Hematopoietic multipotent progenitor cell (in vitro differentiated cells): ENCODE data around the gene MCEE. TPM values are rescaled to one million over a fixed set of nuclear protein-coding genes. Genes with fewer than 3 reads are reported as not detected.
"Not testable (repeated sequence)": the region's sequence is repeated elsewhere in the genome, so short reads cannot be mapped to it uniquely, and the experiment has no call there.

Source experiments
- DNase-seq, 3 donors: peaks; one replicate each; pipeline ENCODE4 v3.0.0-alpha.2; 2011 to 2015; ENCODE audit warnings: low read depth in 2 of 3, low spot score in 2 of 3
- total RNA-seq: library from RNA; depleted of rRNA; stranded (reverse); fragments of >200 nt; gene quantifications from one replicate; pipeline ENCODE4 v1.2.3, GENCODE V29; 2012

Gene MCEE
- total RNA-seq, 1 donor, result 8.6 TPM

DNA sequence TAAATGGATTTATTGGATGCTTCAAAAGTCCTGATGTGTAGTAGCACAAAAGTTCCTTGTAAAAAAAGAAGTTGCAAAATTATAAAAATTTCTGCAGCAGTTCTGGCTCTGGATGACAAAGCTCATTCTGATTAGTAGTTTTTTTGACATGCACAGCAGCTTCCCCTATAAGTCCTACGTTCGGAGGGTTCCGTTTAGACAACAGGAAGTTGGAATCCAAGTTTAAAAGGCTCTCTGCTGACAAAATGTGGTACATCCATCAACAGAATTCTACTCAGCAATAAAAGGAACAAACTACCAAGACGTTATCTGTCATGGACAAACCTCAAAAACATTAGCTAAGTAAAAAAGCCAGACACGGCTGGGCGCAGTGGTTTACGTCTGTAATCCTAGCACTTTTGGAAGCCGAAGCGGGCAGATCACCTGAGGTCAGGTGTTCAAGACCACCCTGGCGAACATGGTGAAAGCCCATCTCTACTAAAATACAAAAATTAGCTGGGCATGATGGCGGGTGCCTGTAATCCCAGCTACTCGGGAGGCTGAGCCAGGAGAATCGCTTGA lies 46.2 kb downstream of the MCEE start:
- peak in 1 of 3 donors; percentile 66 for DNase-seq

DNA sequence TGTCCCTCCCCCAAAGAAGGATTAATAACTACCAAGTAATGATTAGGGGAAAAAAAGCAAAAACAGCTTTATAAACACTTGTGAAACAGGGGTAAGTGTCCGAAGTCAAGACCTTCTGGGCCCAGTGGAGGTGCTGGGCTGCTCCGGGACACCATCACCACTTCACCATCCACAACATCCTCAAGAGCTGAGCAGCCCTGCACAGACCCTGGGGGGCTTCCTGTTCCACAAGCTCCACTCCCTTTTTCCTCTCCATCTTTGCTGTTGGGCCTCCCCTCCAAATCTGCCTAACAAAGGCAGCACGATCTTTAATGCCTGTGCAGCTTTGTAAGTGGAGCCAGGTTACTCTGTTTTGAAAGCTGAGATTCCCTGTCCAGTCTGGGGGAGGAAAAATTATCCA lies 46.7 kb downstream of the MCEE start:
- DNase-seq, result not testable (repeated sequence)

DNA sequence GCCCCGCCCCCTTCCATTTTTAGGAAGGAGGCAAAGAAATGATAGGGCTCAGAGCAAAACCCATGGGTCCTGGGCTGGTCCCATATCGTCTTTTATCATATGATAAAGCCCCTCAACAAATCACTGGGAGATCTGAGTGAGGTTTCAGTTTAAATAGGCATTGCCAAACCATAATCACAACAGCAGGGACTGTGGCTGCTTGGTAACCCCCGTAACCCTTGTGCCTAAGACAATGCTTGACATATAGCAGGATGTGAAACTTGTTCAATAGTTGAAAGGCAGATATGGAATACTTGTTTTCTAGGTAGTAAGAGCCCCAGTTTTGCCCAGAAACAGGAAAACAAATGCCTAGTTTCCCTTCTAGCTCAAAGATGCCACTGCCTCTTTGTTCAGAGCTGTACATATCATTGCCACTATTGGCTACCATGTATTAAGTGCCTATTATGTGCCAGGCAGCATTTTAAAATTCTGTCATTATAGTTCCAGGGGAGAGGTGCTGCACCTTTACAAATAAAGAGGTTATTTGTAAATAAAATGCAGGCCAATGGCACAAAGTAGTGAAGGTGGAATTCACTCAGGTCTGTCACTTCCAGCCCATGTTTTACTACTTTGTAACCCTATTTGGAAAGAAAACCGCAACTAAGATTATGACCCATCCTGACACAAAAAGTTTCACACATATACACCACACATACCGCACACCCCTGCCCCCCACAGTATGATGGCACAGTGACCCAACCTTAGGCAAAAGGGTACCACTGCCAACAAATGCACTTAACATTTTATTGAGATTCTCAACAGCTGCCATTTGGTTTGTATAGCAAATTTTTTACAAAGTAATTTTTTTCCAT lies 47.4 kb downstream of the MCEE start:
- no peak for DNase-seq

DNA sequence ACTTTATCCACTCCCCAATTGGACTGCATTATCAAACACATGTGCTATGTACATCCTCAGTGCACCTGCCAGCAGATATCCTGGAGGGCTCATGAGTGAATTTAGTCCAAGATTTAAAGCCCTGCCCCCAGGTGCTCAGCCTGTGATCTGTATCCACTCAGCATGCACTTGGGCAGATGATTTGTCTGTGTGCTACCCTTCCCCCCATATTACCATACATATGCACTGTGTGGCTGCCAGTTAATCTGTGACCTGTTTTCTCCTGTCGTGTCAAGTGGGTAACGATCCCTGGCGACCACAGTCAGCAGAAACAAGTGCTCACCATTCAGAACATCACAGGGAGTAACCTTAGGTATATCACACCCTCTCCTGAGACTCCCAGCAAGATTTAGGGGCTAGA lies 51.4 kb downstream of the MCEE start:
- DNase-seq, result no peak

DNA sequence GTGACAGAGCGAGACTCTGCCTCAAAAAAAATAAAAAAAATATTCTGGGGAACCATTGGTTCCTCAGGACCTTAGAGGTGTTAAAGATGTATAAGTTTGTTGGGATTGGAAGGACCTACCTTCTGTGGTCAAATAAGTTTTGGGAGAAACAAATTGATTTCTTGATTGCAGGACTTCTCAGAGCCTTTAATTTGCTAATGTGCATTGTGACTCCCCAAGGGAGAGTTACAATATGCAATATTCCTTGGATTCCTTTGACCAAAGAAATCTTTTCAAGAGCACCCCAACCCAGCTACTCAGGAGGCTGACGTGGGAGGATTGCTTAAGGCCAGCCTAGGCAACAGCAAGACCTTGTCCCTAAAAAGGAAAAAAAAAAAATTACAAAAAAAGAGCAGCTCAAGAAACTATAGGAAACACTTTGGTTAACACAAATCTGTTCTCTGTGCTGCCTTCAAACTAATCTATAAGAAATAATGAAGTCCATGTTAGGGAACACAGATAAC lies 55.1 kb downstream of the MCEE start:
- DNase-seq, result no peak

DNA sequence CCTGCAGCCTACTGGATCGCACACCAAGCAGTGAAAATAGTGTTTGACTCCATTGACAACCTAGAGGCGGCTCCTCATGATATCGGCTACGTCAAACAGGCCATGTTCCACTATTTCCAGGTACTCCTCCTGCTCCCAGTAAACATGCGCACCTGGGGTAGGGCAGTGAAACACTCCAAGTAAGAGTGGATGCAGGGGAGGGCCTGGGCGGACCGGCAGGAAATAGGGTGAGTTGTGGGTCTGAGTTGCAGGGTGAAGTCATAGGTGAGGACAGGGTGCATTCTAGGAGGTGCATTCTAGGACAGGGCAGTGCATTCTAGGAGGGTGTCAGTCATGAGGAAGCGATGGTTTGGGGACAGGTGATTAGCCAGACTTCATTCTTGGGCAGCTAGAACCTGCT lies 56.6 kb downstream of the MCEE start:
- no peak for DNase-seq

DNA sequence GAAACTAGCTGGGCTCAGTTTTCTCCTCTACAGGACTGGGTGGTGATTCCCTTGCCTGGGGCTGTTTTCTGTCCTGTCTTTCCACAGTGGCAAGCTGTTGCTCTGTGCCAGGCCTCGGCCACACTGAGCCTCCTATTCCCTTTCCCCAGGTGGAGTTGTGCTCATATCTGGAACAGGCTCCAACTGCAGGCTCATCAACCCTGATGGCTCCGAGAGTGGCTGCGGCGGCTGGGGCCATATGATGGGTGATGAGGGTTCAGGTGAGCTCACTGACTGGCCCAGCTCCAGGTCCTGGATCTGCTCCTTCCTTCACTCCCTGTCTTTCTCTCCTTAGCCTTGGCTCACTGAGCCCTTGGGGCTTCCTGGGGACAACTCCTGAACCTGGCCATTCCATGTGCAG lies 57.5 kb downstream of the MCEE start:
- DNase-seq, result no peak

DNA sequence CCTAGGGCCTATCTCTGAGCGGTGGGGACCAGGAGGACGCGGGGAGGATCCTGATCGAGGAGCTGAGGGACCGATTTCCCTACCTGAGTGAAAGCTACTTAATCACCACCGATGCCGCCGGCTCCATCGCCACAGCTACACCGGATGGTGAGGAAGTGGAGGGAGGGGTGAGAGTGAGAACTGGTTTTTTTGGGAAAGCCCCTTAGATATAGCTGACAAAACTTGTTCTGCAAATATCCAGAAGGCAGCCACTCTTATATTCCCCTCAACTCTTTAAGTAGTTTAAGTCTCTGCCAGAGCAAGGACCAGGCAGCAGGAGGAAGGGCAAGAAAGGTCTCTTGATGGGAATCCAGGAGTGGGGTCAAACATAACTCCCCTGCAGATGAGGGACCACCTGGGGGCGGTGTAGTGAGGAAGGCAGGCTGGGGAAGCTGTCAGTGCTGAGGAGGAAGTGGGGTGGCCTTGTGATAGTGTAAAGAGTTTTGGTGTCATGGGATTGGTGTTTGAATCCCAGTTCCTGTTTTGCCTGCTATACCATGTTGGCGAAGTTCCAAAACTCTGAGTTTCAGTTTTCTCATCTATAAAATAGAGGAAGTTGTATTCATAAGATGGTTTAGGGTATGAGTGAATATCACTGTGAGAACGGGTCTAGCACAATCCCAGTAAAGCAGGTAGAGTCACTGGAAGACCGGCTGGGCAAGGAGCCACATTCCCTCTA lies 58.2 kb downstream of the MCEE start:
- DNase-seq, result peak in 2 of 3 donors; percentile 89 to 98

DNA sequence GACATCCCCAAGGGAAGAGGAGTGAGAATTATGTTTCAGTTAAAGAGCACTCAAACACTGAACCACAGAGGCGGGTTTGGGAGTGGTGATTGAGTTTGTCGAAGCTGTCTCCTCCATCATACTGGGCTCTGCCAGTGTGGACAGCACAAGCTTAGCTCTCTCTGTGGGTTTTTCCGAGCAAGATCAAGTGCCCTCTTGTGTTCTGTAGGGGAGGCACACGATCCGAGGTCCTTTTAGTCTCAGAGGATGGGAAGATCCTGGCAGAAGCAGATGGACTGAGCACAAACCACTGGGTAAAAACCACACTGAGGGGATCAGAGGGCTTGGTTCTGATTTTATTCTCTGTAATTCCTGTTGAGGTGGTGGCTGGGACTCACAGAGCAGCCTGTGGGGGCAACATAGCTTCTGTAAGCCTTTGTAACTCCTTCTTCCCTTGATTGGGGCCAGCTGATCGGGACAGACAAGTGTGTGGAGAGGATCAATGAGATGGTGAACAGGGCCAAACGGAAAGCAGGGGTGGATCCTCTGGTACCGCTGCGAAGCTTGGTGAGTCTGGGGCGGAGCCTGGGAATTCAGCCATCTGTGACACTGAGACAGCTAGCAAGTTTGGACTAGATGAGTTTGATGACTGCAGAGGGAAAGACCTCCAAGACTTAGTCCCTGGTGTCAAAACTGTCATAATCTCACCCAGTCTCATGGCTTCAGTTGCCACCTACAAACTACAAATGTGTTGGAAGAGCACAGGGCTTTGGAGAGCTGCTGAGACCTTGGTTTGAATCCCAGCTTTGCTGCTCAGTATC lies 59.5 kb downstream of the MCEE start:
- peak in 1 of 3 donors; percentile 17 for DNase-seq

DNA sequence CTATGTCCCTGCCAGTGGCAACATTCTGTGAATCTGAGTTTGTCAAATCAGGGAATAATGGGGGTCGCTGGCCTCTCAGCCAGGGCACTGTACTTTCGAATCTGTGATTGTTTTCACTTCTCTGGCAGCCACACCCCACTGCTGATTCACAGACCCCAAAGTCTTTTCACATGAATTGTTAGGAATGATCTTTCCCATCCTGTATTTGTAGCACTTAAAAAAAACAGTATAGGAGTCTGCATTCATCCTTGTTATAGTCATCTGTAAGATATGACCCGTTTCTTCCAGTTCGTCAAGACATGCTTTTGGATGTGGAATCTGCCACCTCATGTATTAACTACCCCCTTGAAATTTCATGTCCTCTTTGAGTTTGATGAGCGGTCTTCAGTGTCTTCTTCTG lies 60.7 kb downstream of the MCEE start:
- DNase-seq, result no peak

DNA sequence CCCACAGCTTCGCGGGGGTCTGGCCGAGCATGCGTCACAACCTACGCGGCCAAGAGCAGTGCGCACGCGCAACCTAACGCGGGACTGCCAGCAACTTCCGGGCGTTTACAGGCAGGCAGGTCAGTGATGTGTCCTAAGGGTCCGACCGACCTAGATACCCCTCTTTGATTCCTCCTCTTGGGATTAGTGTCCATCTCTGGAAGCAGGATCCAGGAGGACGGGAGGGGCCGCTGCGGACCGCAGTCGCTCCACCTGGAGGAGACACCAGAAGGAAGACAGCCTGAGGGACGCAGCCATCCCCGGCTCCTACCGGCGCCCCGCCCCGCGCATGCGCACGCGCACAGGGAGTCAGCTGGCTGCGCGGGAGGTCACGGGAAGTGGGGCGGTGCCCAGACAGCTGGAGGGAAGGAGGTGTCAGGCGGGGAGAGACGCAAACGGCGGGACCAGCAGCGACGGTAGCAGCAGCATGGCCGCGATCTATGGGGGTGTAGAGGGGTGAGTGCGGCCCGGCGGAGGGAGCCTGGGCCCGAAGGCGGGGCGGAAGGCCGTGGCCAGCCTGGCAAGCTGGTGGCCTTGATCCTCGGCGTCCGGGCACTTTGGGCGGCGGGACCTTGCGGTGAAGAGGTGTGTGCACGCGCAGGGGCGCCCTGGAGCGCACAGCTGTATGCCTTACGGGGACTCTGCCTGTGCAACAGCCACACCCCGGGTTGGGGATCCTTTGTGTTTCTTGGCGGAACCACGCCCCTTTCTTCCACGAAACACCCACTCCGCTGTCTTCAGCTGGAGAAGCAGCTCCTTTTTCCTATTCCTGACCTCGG lies 61.6 kb downstream of the MCEE start, which contains the start of gene NAGK:
TSS of gene NAGK (plus strand) at position 431 of the 818 bp plus-strand sequence. CDS start at position 467, 36 bp downstream.
- peak; percentile 98 to 99 (median 98) for DNase-seq

DNA sequence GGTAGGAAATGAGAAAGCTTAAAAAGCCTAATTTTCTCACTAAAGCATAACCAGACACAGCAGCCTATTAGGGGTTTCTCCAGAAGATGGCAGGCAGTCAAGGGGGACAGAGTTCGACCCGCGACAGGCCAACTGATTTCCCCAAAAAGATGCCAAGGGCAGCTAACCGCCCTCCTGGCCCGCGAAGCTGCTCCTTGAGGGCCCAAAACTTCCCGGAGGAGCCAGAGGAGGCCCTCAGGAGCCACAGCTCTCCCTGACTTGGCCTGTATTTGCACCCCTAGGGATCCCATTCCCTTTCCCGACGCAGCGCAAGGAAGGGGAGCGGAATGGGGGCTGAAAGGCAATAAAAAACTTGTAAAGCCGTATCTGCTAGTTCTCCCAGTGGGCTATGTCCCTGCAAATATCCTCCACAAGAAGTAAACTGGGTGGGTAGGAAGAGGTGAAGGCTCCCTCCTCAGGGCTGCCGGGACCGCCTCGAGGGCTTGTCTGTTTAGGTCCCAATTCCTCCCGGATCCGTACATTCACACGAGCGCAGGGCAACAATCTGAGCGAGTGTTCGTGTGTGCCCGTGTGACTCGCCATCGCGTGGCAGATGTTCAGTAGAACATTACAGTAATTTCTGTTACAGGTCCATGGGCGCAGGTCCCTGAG lies 62.3 kb downstream of the MCEE start:
- DNase-seq, result peak in 1 of 3 donors; percentile 47

DNA sequence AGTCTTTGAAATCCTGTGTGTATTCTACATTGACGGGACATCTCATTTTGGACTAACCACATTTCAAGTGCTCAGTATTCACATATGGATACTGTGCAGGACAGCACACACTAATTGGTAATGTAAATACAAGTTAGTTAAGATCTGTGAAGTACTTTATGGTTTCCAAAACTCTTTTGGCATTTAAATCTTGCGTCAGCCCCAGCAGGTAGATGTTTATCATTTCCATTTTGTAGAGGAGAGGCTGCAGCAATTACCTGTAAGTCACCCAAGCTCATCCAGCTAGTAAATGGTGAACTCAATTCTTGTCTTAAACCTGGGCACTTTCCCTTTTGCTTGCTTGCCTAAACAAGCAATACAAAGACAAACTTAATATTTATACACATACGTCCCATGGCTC lies 63.2 kb downstream of the MCEE start:
- no peak for DNase-seq

DNA sequence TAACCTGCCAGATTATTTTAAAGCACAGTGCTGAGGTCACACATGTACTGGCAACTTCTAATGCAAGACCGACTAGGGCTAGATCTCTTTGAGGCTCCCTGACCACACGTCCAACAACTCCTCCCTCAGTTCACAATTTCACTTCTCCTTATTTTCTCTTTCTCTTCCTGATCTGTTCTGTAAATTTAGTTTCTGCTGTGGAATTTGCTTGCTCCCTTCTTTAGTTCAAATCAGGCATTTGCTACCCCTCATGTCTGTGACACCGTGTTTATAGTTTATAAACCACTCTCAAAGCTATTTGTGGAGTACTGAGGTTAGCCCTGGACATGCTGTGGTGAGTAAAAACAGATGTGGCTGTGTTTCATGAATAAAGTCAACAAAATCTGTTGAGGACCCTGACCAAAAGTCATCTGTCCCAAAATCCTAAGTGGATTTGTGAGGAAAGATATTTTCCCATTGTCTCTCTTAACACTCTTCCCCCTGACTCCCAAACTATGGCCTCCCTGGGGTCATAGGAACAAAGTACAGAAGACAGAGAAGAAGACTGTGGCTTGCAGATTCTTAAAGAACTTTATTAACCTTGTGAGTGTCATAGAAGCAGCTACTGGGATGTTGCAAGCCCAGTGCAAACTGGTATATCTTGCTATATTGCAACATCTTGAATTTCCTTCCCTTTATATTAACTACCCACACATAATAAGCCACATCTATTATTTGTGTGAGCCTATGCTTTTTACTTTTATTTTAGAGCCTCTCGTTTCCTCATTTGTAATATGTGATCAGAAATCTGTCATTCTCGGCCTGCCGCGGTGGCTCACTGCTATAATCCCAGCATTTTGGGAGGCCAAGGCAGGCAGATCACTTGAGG lies 65.0 kb downstream of the MCEE start:
- DNase-seq, result peak in 1 of 3 donors; percentile 50

DNA sequence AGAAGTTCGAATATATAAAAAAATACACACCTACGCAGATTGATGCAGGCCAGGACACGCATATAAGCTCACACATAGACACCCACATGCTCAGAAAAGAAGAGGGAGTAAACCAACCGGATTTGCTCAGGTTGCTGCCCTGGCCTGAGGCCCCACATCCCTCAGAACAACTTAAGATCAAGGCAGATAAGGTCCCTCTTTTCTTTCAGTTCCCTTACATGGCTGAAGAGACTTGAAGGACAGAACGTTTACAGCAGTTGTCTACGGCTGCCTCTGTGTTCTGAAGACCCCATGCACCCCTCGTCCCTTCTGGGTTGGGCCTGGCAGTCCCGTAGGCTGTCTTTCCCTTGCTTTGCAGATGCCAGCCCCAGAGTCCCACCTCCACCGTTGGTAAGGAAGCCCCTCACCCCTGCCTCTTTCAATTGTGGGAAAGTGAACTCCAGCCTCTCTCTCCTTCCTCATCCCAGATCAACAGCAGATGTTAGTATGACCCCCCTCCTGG lies 65.9 kb downstream of the MCEE start:
- DNase-seq, result no peak

DNA sequence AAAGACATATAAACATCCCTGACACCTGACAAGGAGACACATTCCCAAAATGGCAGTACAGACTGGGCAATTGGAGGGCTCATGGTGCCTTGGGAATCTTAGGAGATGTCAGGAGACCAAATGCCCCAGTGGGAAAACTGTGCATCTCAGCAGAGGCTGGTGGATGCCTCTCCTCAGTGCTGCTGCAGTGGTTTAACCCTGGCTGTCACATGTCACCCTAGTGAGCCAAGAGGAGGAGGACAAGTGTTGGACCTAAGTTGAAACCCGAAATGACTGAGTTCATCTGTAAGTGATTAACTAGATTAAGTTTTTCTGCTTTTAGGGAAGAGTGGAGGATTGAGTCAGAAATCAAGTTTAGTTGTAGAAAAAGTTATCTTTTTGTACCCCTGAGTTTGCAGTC lies 66.8 kb downstream of the MCEE start:
- no peak for DNase-seq

DNA sequence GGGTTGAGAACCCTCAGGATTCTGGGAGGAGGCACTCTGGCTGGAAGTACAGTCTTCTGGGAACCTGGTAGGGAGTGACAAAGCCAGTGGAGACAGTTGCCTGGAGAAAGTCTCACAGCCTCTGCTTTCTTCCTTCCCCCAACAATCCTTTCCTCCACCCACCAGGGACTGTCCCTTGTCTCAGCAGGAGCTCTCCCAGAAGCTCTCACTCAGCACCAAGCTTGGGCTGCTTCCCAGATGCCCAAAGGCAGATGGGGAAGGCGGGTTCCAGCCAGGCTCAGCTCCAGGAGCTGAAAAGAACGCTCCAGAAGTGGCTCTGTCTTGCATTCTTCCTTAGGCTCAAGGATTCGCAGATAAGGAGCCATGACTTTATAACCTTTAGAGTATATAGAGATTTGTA lies 69.2 kb downstream of the MCEE start:
- DNase-seq, result no peak

DNA sequence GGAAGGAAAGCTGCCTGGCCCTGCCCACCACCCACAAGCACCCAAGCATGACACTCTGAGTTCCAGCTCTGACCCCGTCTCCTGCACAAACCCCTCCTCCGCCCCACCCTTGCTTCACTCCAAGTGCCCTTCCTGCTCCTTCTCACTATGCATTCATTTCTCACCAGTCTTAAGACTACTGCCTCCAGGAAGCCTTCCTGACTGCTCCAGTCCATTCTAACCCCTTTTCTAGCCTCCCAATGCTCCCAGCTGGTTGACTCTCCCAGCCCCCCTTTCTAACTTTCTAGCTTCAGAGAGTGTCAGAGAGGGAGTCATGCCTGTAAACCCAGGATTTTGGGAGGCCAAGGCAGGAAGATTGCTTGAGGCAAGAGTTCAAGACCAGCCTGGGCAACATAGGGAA lies 69.8 kb downstream of the MCEE start:
- no peak for DNase-seq
